HAP-1 (cell line): Measurements from ENCODE around the gene RXRA.

Source experiments
- DNase-seq, 2 experiments: peaks; one replicate each; pipeline ENCODE4 v3.0.0-alpha.2; 2016 to 2020; ENCODE audit warnings: low spot score in 2 of 2
- H3K27me3 ChIP-seq: fragments of 250-450 bp; sonication (Bioruptor Pico); 2 replicates; pipeline ENCODE4 v1.5.1; 2020; ENCODE audit warnings: low read depth, mild to moderate bottlenecking, moderate library complexity
- H3K36me3 ChIP-seq: fragments of 250-450 bp; sonication (Bioruptor Pico); replicated peaks from 2 replicates; pipeline ENCODE4 v1.5.1; 2020; ENCODE audit warnings: mild to moderate bottlenecking
- H3K4me1 ChIP-seq: fragments of 250-450 bp; sonication (Bioruptor Pico); 2 replicates; pipeline ENCODE4 v1.5.1; 2020; ENCODE audit warnings: mild to moderate bottlenecking
- H3K4me3 ChIP-seq: fragments of 250-450 bp; sonication (Bioruptor Pico); 2 replicates; pipeline ENCODE4 v1.5.1; 2020; ENCODE audit warnings: mild to moderate bottlenecking, moderate library complexity
- H3K9me3 ChIP-seq: fragments of 250-450 bp; sonication (Bioruptor Pico); 2 replicates; pipeline ENCODE4 v1.5.1; 2020; ENCODE audit warnings: mild to moderate bottlenecking, moderate library complexity
- in situ Hi-C: fragments of 300-500 bp; cut with MboI; formaldehyde crosslinking; loops from 3 replicates; pipeline ENCODE4 v1.14.3; 2020; ENCODE audit warnings: low sequenced_read_pairs, inconsistent platforms, mixed read lengths

The RXRA gene

GRCh38 chr9:134321531-134321930 lies 4.7 kb upstream of the RXRA start:
- in situ Hi-C loops: no loop called here
- no peaks in the 10 kb centered on the region for H3K36me3 ChIP-seq
- no peak overlapping the region for H3K4me3 ChIP-seq
- H3K9me3 ChIP-seq: no peaks in the 10 kb centered on the region
- no peak for DNase-seq
- no peaks in the 10 kb centered on the region; the same call in 1 of the 2 replicates for H3K4me1 ChIP-seq
- no peaks in the 10 kb centered on the region for H3K27me3 ChIP-seq

DNA sequence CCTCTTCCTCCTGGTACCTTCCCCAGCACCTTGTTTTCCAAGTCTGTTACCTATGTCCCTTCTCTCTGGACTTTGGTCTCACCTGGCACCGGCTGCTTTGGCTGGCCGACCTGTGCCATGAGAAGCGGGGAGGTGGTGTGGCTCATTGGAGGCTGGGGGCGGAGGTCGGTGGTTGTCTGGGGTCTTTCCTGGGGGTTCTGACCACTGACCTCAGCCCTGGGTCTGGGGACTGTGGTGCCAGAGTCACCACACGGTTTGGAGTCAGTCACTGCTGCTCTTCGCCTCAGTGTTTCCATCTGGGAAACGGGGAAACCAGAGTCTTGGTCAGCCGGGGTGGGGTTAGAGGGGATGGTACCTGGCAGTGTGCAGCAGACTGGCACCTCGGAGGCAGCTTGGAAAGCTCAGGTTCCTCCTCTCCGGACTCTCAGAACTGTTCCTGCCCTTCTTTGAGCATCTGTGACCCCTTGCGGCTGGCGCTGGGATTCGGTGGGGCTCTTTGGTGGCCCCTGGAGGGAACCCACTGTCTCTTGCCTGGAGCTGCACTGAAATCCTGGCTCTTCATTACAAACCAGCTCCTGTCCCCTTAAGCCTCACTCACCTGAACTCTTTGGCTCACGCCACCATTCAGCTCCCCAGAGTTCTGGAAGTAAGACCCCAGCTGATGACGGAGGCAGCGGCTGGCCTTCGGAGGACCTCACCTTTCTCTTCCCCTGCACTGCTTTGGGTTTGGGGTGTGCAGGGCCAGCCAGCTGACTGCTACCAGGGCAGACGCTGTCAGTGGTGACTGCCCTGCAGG lies 4.1 kb upstream of the RXRA start:
- Histone ChIP-seq H3K4me3 (no peak overlapping the region), H3K9me3 (no peaks in the 10 kb centered on the region), H3K36me3 (no peaks in the 10 kb centered on the region), H3K4me1 (no peaks in the 10 kb centered on the region; the same call in 1 of the 2 replicates), H3K27me3 (no peaks in the 10 kb centered on the region)
- DNase-seq: no peak
- in situ Hi-C loops: no loop called here

DNA sequence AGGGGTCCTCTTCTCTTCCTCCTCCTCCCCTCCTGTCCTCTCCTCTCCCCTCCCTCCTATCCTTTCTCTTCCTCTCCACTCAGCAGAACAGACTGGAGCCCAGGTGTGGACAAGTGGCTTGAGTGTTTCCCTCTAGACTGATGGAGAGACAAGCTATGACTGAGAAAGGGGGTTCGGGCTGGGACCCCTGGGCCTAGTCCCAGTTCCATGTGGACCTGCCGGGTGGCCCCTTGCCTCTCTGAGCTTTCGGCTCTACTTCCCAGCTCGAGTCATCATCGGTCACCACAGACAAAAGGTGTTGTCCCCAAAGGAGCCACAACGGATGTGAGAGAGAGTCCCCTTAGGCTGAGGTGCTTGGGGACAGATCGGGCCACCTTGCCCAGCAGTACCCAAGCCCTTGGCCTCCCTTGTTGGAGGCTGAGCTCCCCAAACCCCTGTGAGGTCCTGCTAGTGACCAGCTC lies 3.4 kb upstream of the RXRA start:
- Histone ChIP-seq H3K36me3 (no peaks in the 10 kb centered on the region), H3K4me1 (peaks cover 2% of the 10 kb centered on the region), H3K27me3 (no peaks in the 10 kb centered on the region), H3K4me3 (no peak overlapping the region), H3K9me3 (no peaks in the 10 kb centered on the region)
- no peak for DNase-seq
- in situ Hi-C loops: no loop called here

- Histone ChIP-seq H3K4me3 (no peak overlapping the region), H3K9me3 (no peaks in the 10 kb centered on the region), H3K27me3 (no peaks in the 10 kb centered on the region), H3K36me3 (no peaks in the 10 kb centered on the region), H3K4me1 (peaks cover 11% of the 10 kb centered on the region)
- in situ Hi-C loops: no loop called here
- DNase-seq: no peak
Observed at GRCh38 chr9:134323741-134324358, 2.4 kb upstream of the RXRA start.

DNA sequence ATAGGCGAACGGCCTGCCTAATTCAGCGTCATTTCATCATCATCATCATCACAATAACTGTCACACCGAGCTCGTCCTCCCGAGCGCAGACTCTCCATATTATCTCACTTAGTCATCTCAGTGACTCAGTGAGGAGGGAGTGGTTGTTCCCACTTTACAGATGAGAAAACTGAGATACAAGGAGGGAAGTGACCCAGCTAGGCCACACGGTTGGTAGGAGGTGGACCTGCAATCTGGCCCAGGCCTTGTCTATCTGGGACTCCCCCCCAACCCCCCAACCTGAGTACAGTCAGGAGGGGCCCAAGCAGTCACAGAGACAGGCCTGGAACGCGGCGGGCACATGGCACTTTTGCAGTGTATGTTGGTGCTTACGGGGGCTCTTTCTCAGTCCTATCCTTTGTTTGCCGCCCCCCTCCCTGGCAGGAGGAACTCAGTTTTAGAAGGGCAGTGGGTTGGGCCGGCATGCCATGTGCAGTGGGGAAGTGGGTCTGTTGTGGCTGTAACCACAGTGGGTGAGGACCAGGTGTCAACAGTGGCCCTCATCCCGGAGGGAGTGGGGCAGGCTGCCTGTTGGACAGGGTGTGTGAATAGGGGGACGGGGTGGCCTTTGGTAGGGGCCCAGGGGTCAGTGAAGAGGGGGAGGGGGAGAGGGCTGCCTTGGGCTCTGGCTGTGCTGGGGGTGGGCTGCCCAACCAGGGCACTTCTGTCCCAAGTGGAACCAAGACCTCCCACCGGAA lies 1.7 kb upstream of the RXRA start:
- in situ Hi-C loops: no loop called here
- Histone ChIP-seq H3K27me3 (no peaks in the 10 kb centered on the region), H3K4me3 (no peak overlapping the region), H3K36me3 (no peaks in the 10 kb centered on the region), H3K9me3 (no peaks in the 10 kb centered on the region), H3K4me1 (peaks cover 12% of the 10 kb centered on the region)
- no peak for DNase-seq

DNA sequence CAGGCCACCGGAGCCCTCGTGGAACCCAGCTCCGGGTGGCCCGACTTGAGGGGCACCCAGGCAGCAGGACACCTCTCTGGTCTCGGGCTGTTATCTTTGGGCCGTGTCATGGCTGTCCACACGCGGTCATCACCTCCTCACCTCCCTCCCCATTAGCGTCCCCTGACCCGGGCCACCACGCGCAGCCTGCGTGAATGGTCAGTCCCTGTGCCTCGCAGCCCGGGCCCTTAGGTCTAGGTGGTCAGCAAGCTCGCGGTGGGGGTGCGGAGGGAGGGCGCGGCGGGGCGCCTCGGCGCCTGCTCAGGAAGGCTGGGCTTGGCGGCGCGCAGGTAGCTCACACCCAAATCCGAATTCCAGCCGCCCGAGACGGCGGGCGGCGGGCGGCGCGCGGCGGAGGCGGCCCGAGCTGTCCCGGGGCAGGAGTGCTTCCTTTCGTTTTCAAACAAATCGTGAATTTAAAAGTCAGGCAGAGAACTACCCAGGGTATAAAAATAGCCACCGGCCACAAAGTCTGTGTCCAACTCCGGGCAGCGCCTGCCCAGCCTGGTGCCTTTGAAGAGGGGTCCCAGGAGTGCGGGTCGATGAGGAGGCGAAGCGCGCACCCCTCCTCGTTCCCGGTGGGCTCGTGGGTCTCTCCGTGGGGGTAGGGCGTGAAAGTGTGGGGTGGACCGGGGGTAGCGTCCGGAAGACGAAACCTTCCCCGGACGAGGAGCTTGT lies 1.0 kb upstream of the RXRA start:
- in situ Hi-C loops: no loop called here
- Histone ChIP-seq H3K4me1 (peaks cover 12% of the 10 kb centered on the region), H3K9me3 (no peaks in the 10 kb centered on the region), H3K4me3 (peak overlapping the region; percentile 43), H3K27me3 (no peaks in the 10 kb centered on the region), H3K36me3 (no peaks in the 10 kb centered on the region)
- DNase-seq: peak in 1 of 2 experiments; percentile 48

DNA sequence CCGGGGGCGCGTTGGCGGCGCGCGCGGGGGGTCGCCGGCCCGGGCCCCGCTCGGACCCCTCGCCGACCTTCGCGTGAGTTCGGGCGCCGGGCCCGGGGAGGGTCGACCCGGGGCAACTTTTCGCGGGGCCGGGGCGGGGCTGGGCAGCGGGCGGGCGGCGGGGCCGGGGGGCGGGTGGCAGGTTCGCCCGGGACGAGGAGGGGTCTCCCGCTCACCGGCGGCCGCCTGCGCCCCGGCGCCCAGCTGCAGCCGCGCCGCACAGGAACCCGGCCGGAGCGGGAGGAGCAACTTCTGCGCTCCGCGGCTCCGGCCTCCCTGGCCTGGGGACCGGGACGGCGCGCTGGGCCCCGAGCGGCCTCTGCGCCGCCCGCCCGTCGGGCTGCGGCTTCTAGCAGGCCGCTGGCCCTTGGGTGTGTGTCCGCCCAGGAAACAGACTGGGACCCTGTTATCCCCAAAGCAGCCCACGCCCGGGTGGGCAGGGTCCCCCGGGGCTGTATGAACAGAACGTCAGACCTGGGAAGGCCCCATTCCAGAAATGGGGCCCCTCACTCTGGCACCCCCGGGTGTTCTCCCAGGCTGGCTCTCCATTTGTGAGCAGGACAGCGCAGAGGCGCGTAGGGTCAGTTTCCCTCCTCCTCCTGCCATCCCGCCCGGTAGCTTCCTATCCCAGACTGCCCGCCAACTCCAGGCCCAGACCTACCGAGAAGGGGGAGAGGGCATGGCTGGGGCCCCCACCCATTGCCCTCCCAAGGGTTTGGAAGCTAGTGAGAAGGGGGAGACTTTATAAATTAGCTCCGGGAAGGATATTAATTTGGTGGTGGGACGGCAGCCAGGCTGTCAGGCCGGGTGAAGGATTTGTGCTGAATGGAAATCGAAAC lies 708 bp downstream of the RXRA start:
- H3K4me3 ChIP-seq: peak overlapping the region; percentile 54
- H3K27me3 ChIP-seq: no peaks in the 10 kb centered on the region
- no peaks in the 10 kb centered on the region for H3K36me3 ChIP-seq
- no peak for DNase-seq
- H3K9me3 ChIP-seq: no peaks in the 10 kb centered on the region
- in situ Hi-C loops: no loop called here
- H3K4me1 ChIP-seq: peaks cover 12% of the 10 kb centered on the region

- Histone ChIP-seq H3K4me3 (peak overlapping the region; percentile 54), H3K36me3 (no peaks in the 10 kb centered on the region), H3K9me3 (no peaks in the 10 kb centered on the region), H3K27me3 (no peaks in the 10 kb centered on the region), H3K4me1 (peaks cover 12% of the 10 kb centered on the region)
- in situ Hi-C loops: no loop called here
- DNase-seq: no peak
Observed at GRCh38 chr9:134327671-134328231, 1.5 kb downstream of the RXRA start.

GRCh38 chr9:134328341-134328840 lies 2.1 kb downstream of the RXRA start:
- Histone ChIP-seq H3K36me3 (no peaks in the 10 kb centered on the region), H3K4me1 (peaks cover 12% of the 10 kb centered on the region), H3K9me3 (no peaks in the 10 kb centered on the region), H3K27me3 (no peaks in the 10 kb centered on the region), H3K4me3 (peak overlapping the region; percentile 54)
- in situ Hi-C loops: no loop called here
- peak; percentile 21 to 52 for DNase-seq

GRCh38 chr9:134328841-134329575 lies 2.8 kb downstream of the RXRA start:
- in situ Hi-C loops: no loop called here
- Histone ChIP-seq H3K4me3 (peak overlapping the region; percentile 54), H3K4me1 (peaks cover 12% of the 10 kb centered on the region), H3K27me3 (no peaks in the 10 kb centered on the region), H3K9me3 (no peaks in the 10 kb centered on the region), H3K36me3 (no peaks in the 10 kb centered on the region)
- no peak for DNase-seq

DNA sequence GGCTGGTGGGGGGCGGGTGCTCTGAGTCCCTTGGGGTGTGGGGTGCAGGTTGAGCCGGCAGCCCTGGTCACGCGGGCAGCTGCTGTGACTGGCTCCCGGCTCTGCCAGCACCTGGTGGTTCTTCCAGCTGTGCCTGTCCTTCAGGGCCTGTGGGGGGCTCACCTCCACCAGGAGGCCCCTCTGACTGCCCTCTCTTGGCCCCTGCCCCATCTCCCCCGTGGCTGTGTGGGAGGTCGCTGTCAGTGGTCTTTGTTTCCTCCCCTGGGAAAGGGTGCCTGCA lies 3.3 kb downstream of the RXRA start:
- no peak for DNase-seq
- Histone ChIP-seq H3K27me3 (no peaks in the 10 kb centered on the region), H3K4me1 (peaks cover 12% of the 10 kb centered on the region), H3K9me3 (no peaks in the 10 kb centered on the region), H3K36me3 (no peaks in the 10 kb centered on the region), H3K4me3 (no peak overlapping the region)
- in situ Hi-C loops: no loop called here

DNA sequence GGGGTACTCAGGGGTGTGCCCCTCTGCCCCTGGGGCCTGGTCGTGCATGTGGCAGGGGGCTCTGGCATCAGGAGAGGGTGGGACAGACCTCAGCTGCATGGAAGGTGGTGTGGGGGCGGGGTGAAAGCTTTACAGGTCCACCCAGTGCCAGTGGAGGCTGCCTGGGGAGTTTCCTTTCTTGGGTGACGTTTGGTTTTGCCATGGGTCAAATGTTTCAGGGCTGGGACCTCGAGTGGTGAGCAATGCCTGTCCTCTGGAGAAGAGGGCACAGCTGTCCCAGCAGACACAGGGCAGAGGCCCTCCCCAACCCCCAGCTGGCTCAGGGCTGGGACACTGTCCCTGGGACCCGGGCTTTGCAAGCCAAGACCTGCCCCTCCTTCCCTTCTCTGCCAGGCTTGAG lies 3.6 kb downstream of the RXRA start:
- in situ Hi-C loops: no loop called here
- no peaks in the 10 kb centered on the region for H3K9me3 ChIP-seq
- H3K27me3 ChIP-seq: no peaks in the 10 kb centered on the region
- H3K4me1 ChIP-seq: peaks cover 12% of the 10 kb centered on the region
- no peaks in the 10 kb centered on the region for H3K36me3 ChIP-seq
- no peak for DNase-seq
- H3K4me3 ChIP-seq: no peak overlapping the region
